ENCODE results near the gene SCAMP4.

DNA sequence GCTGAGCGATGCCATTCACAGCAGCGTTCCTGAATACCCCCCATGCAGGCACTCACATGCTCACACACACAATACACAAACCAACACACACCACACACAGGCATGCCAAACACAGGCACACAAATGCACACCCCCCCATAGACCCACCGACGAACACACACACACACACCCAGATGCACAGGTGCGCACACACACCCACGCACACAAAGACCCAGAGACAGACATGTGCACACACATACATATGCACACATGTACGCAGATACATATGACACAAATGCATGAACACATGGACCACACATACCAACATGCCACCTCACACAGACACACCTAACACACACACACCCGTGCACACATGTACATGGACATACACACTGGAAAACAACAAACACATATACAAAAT is 28.7 kb downstream of the SCAMP4 start:
- TF ChIP-seq, protein P1, sequence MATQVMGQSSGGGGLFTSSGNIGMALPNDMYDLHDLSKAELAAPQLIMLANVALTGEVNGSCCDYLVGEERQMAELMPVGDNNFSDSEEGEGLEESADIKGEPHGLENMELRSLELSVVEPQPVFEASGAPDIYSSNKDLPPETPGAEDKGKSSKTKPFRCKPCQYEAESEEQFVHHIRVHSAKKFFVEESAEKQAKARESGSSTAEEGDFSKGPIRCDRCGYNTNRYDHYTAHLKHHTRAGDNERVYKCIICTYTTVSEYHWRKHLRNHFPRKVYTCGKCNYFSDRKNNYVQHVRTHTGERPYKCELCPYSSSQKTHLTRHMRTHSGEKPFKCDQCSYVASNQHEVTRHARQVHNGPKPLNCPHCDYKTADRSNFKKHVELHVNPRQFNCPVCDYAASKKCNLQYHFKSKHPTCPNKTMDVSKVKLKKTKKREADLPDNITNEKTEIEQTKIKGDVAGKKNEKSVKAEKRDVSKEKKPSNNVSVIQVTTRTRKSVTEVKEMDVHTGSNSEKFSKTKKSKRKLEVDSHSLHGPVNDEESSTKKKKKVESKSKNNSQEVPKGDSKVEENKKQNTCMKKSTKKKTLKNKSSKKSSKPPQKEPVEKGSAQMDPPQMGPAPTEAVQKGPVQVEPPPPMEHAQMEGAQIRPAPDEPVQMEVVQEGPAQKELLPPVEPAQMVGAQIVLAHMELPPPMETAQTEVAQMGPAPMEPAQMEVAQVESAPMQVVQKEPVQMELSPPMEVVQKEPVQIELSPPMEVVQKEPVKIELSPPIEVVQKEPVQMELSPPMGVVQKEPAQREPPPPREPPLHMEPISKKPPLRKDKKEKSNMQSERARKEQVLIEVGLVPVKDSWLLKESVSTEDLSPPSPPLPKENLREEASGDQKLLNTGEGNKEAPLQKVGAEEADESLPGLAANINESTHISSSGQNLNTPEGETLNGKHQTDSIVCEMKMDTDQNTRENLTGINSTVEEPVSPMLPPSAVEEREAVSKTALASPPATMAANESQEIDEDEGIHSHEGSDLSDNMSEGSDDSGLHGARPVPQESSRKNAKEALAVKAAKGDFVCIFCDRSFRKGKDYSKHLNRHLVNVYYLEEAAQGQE (IDR thresholded peaks at IDR 0.05; ENCODE audit: borderline replicate concordance in 1 of 2, low read depth in 1 of 2, low read length in 2 of 2) = no peak
- TF ChIP-seq ZNF138 (CRISPR knock-in tag; IDR thresholded peaks at IDR 0.05; ENCODE audit: low read depth) (no peak), ZNF235 (CRISPR knock-in tag; IDR thresholded peaks at IDR 0.05; ENCODE audit: borderline replicate concordance) (no peak), POLR2A (IDR thresholded peaks at IDR 0.05; ENCODE audit: insufficient read depth in 1 of 2, low read depth in 2 of 2, low read length in 2 of 2) (no peak)

Measured in HepG2 (cell line).